ENCODE data around the gene AIFM3. TPM values are rescaled to one million over a fixed set of nuclear protein-coding genes. Genes with fewer than 3 reads are reported as not detected.

Gene AIFM3
- polyA plus RNA-seq, 1 donor from 2014 or later, result 1.1 TPM

DNA sequence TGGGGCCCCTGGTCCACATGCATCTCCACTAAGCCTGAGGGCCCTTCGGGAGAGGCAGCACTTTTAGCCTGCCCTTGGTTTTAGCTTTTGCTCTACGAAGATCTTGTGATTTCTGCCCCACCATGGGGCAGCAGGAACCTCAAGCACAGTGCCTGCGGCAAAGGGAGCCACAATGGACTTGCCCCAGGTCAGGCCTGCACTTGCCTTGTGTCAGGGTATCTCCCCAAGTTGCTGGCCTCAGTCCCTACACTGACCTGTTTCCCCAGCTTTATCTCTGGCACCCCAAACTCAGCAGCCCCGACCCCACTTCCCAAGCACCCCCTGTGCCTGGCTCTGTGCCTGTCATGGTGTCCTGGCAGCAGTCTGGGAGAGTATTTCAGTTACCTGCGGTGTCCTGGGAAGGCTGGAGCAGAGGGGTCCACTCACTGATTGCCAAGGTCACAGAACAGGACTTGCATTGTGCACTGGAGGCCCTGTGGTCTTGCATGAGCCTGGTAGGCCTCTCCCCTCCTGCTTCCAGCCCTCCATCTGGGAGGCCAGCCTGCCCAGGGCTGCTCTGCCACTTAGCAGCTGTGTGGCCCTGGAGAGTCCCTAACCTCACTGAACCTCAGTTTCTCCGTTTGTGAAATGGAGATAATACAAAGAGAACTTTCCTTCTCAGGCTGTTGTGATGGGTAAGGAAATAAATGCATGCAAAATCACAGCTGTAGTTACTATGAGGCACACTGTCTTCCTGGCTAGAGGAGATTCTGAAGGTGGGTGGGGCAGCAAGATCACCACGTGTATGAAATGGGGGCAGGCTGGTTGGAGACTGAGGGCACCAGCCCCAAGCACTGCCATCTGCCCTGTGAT lies 3.6 kb upstream of the AIFM3 start:
- Histone ChIP-seq H3K27ac (ENCODE audit: low read length) (no peak overlapping the region), H4K20me1 (ENCODE audit: insufficient read depth) (no peaks in the 10 kb centered on the region), H3K9me2 (ENCODE audit: insufficient read depth, low read length) (no peaks in the 10 kb centered on the region), H3K4me3 (ENCODE audit: low read length) (no peak overlapping the region), H3K9ac (ENCODE audit: low read length) (no peak overlapping the region), H3K27me3 (ENCODE audit: insufficient read depth, low read depth, low read length) (peaks cover 24% of the 10 kb centered on the region), H3F3A (ENCODE audit: insufficient read depth, low read length, poor library complexity, severe bottlenecking) (no peaks in the 10 kb centered on the region), H3K36me3 (ENCODE audit: insufficient read depth, low read length) (no peaks in the 10 kb centered on the region), H2AFZ (ENCODE audit: low read depth, low read length) (no peak overlapping the region), H3K79me2 (replicated peaks; ENCODE audit: insufficient read depth, low read length) (no peaks in the 10 kb centered on the region), H3K9me3 (ENCODE audit: low read length) (no peaks in the 10 kb centered on the region), H3K4me2 (ENCODE audit: low read length) (no peak overlapping the region)
- TF ChIP-seq, protein P1, sequence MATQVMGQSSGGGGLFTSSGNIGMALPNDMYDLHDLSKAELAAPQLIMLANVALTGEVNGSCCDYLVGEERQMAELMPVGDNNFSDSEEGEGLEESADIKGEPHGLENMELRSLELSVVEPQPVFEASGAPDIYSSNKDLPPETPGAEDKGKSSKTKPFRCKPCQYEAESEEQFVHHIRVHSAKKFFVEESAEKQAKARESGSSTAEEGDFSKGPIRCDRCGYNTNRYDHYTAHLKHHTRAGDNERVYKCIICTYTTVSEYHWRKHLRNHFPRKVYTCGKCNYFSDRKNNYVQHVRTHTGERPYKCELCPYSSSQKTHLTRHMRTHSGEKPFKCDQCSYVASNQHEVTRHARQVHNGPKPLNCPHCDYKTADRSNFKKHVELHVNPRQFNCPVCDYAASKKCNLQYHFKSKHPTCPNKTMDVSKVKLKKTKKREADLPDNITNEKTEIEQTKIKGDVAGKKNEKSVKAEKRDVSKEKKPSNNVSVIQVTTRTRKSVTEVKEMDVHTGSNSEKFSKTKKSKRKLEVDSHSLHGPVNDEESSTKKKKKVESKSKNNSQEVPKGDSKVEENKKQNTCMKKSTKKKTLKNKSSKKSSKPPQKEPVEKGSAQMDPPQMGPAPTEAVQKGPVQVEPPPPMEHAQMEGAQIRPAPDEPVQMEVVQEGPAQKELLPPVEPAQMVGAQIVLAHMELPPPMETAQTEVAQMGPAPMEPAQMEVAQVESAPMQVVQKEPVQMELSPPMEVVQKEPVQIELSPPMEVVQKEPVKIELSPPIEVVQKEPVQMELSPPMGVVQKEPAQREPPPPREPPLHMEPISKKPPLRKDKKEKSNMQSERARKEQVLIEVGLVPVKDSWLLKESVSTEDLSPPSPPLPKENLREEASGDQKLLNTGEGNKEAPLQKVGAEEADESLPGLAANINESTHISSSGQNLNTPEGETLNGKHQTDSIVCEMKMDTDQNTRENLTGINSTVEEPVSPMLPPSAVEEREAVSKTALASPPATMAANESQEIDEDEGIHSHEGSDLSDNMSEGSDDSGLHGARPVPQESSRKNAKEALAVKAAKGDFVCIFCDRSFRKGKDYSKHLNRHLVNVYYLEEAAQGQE (IDR thresholded peaks at IDR 0.05; ENCODE audit: borderline replicate concordance), result no peak
- TF ChIP-seq MXI1 (conservative IDR thresholded peaks at IDR 0.05; ENCODE audit: poor library complexity, severe bottlenecking) (no peak), SMC3 (conservative IDR thresholded peaks at IDR 0.05; ENCODE audit: poor library complexity) (no peak), EZH2 (IDR thresholded peaks at IDR 0.05; ENCODE audit: borderline replicate concordance, insufficient read depth, low read length, poor library complexity, severe bottlenecking) (no peak), TAF1 (IDR thresholded peaks at IDR 0.05; ENCODE audit: low read depth) (no peak), EP300 (conservative IDR thresholded peaks at IDR 0.05; ENCODE audit: poor library complexity, severe bottlenecking) (no peak), RAD21 (conservative IDR thresholded peaks at IDR 0.05) (no peak), POLR2AphosphoS5 (IDR thresholded peaks at IDR 0.05) (no peak)
- TF ChIP-seq, protein P2, sequence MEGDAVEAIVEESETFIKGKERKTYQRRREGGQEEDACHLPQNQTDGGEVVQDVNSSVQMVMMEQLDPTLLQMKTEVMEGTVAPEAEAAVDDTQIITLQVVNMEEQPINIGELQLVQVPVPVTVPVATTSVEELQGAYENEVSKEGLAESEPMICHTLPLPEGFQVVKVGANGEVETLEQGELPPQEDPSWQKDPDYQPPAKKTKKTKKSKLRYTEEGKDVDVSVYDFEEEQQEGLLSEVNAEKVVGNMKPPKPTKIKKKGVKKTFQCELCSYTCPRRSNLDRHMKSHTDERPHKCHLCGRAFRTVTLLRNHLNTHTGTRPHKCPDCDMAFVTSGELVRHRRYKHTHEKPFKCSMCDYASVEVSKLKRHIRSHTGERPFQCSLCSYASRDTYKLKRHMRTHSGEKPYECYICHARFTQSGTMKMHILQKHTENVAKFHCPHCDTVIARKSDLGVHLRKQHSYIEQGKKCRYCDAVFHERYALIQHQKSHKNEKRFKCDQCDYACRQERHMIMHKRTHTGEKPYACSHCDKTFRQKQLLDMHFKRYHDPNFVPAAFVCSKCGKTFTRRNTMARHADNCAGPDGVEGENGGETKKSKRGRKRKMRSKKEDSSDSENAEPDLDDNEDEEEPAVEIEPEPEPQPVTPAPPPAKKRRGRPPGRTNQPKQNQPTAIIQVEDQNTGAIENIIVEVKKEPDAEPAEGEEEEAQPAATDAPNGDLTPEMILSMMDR (IDR thresholded peaks at IDR 0.05; ENCODE audit: poor library complexity, severe bottlenecking), result no peak

DNA sequence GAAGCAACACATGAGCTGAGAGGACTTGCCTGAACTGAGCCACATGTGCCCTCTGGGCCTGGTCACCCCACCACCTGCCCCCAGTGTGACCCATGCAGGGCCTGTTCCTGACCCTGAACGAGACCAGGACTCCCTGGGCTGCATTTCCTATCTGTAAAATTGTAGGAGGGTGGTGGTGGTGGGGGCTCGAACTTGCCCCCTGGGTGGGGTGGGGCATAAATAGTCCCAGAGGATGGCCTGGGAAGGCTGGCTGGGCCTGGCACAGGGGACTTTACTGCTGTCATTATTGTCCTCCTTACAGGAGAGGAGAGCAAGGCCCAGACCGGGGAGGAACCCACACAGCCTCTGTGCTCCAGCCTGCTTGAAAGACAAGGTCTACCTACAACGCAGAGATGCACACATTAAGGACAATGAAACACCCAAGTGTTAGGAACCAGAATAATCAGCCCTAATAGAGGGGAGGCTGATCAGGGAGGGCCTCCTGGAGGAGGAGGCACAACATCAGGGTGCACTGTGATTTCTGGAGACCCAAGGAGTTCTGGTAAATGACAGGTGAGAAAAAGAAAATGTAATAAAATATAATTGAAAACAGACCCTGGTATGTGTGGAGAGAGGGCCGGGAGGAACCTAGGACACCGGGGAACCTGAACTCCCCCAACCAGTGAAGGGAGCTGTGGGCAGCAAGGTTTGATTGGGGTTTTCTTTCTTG lies 2.8 kb upstream of the AIFM3 start:
- Histone ChIP-seq H3K9me2 (ENCODE audit: insufficient read depth, low read length) (no peaks in the 10 kb centered on the region), H3K27ac (ENCODE audit: low read length) (no peak overlapping the region), H3K27me3 (ENCODE audit: insufficient read depth, low read depth, low read length) (peaks cover 20% of the 10 kb centered on the region), H4K20me1 (ENCODE audit: insufficient read depth) (no peaks in the 10 kb centered on the region), H3K79me2 (replicated peaks; ENCODE audit: insufficient read depth, low read length) (no peaks in the 10 kb centered on the region), H2AFZ (ENCODE audit: low read depth, low read length) (no peak overlapping the region), H3K4me2 (ENCODE audit: low read length) (no peak overlapping the region), H3K4me3 (ENCODE audit: low read length) (peak overlapping the region; percentile 37), H3F3A (ENCODE audit: insufficient read depth, low read length, poor library complexity, severe bottlenecking) (no peaks in the 10 kb centered on the region), H3K36me3 (ENCODE audit: insufficient read depth, low read length) (no peaks in the 10 kb centered on the region), H3K9me3 (ENCODE audit: low read length) (no peaks in the 10 kb centered on the region), H3K9ac (ENCODE audit: low read length) (no peak overlapping the region)
- TF ChIP-seq RAD21 (conservative IDR thresholded peaks at IDR 0.05) (no peak), EP300 (conservative IDR thresholded peaks at IDR 0.05; ENCODE audit: poor library complexity, severe bottlenecking) (no peak), SMC3 (conservative IDR thresholded peaks at IDR 0.05; ENCODE audit: poor library complexity) (no peak), MXI1 (conservative IDR thresholded peaks at IDR 0.05; ENCODE audit: poor library complexity, severe bottlenecking) (no peak), EZH2 (IDR thresholded peaks at IDR 0.05; ENCODE audit: borderline replicate concordance, insufficient read depth, low read length, poor library complexity, severe bottlenecking) (no peak), TAF1 (IDR thresholded peaks at IDR 0.05; ENCODE audit: low read depth) (no peak), POLR2AphosphoS5 (IDR thresholded peaks at IDR 0.05) (no peak)
- TF ChIP-seq, protein P2 (IDR thresholded peaks at IDR 0.05; ENCODE audit: poor library complexity, severe bottlenecking), result no peak
- TF ChIP-seq, protein P1 (IDR thresholded peaks at IDR 0.05; ENCODE audit: borderline replicate concordance), result no peak

Measured in neural cell (in vitro differentiated cells).